Stimulated activated CD8-positive, alpha-beta memory T cell treated with anti-CD3 and anti-CD28 coated beads, Interleukin-12 subunit alpha, Interleukin-12 subunit beta, amount 100 ng/mL, for 4 hours (primary cell): ENCODE data around the gene CDK11A.
"Not testable (repeated sequence)": the region's sequence is repeated elsewhere in the genome, so short reads cannot be mapped to it uniquely, and the experiment has no call there.

Source experiments
- DNase-seq: peaks from one replicate; pipeline ENCODE4 v3.0.0-alpha.2; 2020; ENCODE audit warnings: low read depth

The CDK11A gene

DNA sequence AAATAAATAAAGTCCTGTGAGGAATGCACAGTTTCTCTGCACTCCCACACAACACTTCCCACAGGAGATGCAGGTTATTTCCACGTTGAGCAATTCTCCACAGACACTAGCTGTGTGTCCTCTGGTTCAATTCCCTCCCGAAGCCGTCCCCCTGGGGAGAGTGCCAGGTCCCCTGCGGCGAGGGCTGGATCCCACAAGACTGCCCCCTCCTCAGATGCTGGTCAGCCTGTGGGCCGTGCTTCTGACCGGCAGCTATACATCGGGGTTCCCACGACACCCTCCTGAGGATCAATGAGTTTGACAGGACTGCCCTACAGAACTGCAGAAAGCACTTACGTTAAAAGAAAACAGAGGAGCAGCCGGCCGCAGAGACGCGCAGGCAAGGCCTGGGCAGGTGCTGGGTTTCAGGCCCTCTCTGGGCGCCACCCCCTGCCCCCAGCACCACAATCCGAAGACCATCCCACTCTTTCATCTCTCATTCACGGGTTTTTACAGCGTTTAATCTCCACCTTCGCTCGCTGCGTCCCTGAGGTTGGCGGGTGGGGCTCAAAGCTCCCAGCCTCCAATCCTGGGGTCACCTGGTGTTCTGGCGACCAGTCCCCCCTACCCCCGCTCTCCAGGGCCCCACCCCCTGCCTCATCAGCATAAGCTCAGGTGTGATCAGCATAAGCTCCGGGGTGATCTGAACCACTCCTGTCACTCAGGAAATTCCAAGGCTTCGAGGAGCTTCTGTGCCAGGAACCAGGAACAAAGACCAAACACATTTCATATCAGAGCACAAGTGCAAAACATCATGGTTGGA lies 40.9 kb downstream of the CDK11A start:
- no peak for DNase-seq

DNA sequence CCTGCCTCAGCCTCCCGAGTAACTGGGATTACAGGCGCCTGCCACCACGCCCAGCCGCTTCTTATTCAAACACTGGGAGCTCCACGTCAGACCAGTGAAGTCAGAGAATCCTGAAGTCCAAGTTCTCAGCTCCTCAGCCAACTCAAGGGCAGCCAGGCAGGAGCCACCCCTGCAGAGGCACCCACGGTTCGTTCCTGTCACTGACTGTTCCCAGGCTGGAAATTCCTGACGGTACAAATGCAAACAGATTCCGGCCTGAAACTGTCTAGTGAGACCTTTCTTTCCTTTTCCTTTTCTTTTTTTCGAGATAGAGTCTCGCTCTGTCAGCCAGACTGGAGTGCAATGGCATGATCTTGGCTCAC lies 43.3 kb downstream of the CDK11A start:
- no peak for DNase-seq

DNA sequence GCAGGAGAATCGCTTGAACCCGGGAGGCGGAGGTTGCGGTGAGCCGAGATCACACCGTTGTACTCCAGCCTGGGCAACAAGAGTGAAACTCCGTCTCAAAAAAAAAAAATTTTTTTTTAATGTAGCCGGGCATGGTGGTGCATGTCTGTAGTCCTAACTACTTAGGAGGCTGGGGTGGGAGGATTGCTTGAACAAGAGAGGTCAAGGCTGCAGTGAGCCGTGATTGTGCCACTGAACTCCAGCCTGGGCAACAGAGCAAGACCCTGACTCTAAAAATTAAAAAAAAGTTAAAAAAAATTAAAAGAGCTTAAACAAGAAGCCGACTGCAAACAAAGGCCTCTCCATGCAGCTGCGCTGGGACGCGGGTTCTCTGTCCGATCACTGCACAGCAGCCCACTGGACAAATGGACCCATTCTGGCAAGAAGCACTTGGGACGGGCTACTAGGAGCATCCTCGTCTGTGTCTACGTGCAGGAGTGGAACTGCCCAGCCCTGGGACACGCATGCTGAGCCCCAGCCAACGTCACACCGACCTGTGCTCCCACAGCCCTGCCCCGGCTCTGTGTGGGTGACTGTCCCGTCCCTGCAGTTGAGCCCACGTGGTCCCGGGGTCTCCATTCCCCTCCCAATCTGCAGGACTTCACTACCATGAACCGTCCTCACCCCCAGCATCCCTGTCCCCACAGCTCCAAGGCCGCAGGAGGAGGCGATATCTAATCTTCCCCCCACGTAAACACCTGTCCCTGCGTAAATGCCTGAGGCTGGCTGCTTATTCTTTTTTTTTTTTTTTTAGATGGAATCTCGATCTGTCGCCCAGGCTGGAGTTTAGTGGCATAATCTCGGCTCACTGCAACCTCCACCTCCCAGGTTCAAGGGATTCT lies 43.9 kb downstream of the CDK11A start:
- DNase-seq, result no peak

DNA sequence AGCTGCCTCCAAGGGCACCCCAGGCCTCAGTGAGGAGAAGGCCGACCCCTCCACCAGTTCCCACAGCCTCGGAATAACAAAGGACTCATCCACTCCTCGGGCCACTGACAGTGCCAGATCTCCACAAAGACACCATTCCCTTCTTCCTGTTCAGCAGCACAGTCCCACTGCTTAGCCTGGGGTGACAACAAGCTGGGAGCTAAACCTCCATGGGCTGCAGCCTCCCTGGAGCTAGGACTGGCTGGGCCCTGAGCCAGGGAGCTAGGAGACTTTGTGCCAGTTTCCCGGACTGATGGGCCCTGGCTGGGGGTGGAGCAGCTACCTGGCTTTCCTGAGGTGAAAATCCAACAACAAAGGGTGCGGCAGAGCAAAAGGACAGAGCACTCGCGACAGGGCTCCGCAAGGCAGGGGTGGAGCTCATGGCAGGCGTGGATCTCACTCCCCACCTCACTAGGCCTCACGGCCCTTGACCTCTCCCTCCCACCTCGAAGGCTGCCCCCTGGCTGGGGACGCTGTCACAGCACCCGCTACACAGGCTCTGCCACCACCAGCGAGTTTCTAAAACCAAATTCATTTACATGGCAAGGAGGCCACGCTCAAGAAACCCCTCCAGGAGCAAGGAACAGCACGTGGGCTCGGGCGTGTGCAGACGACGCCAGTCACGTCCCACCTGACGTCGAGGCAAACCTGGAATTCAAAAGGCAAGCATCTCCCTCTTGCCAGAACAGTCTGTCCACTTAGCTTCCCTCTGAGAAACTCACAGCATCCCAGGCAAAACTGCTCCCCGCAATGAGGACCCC lies 45.4 kb downstream of the CDK11A start:
- no peak for DNase-seq

DNA sequence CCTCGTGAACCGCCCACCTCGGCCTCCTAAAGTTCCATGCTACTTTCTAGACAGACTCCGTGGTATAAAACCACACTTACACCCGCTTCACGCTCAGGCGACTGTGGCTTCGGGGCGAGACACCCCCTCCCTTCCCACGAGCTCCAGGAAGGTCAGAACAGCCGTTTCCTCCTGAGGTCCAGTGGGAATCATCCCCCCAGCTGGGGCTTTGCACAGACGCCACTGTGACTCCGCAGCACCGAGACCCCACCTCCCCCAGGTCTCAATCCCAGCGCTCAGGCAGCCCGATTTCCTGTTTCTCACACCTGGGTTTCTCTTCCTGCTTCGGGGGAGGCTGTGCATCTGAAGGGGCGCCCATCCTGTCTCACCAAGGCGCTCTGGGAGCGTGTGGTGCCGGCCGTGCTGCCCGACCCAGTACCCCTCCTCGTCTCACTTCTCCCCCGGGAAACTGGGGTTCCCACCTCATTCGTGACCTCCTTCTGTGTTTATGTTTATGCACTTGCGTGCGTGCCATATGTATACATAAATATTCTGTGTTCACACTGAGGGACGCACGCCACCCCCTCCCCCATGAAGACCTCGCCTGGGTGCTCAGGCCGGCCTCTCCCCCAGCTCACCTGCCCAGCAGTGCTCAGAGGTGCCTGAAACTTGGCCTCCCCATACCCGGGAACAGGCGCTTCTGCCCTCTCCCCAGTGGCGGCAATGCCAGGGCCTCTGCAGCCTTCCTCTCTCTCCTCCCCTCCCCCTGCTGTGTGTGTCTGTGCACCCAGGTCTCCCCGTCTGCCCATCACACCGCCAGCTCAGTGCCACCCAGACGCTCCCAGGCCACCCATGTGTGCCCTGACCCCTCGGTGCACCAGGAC lies 46.2 kb downstream of the CDK11A start:
- DNase-seq, result peak; percentile 22

DNA sequence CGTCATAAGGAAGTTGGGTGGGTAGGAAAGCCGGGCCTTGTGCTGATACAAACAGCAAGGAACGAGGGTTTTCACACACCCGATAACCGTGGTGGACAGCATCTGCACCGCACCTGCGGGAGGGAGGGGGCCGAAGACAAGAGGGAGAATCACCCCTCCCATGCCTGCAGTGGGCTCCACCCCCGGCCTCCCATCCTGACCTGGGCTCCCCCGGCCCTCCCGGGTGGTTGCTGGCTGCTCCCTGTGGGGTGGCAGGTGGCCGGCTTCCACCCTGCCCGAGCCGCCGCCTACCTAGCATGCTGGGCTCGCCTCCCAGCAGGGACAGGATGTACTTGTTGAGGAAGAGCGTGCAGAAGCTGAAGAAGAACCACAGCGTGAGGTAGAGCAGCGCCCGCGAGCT lies 48.1 kb downstream of the CDK11A start:
- DNase-seq, result not testable (repeated sequence)

DNA sequence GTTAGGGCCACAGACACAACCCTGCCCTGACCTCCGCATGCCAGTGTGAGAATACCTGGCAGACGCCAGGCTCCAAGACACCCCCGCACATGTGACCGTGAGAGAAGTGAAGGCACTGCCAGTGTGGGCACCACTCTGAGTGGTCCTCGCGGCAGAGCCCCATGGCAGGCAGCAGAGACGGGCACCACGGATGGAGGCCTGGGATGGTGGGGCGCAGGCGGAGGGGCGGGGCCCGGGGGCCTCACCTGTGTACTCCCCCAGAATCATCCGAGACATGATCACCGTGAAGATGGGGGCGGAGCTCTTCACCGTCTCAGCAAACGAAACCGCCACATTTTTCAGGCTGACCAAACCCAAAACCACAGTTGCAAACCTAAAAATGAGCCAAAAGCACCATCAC lies 48.9 kb downstream of the CDK11A start:
- not testable (repeated sequence) for DNase-seq

DNA sequence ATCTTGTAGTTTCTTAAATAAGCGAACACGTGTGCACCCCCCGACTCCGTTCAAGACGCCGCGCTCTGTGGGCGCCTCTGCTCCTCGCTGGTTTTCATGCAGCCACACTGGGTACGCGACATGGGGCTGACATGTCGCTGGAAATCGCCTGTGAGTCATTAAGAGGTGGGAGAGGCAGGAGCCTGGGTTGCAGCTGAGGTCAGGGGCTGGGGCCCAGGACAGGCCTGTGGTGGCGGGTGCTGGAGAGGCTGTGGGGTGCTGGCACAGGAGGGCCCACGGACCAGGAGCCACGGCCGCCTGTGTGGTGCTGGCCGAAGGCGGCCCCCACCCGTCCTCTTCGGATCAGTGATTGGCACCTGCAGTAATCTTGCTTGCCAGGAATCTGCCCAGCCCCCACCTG lies 49.4 kb downstream of the CDK11A start:
- not testable (repeated sequence) for DNase-seq

DNA sequence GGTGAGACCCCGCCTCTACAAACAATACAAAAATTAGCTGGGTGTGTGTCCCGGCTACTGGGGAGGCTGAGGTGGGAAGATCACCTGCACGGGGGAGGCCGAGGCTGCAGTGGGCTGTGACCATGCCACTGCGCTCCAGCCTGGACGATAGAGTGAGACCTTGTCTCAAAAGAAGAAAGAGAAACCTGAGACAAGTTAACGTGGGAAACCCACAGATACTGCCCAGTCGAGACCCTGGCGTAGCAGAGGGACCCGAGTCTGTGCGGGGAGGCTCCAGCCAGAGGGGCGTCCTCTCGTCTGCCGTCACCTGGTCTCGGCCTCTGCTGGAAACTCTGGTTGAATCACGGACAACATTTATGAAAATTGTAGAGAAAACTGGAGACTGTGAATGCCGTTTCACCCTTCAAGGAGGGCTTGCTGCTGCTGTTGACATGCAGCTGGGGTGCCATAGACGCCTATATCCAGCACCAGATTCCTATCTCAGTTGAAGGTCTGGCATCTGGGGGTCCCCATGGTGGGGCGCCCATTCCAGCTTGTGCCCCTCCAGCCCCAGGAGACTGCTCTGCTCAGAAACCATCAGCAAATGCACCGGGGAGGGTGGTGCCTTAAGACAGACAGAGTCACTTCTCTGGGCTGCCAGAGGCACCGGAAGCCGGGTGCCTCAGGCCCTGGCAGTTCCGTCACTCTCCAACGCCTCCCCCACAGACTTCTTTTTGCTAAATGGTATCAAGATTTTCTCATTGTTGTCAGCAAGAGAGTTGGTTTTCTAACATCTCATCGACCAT lies 51.8 kb downstream of the CDK11A start:
- no peak for DNase-seq

DNA sequence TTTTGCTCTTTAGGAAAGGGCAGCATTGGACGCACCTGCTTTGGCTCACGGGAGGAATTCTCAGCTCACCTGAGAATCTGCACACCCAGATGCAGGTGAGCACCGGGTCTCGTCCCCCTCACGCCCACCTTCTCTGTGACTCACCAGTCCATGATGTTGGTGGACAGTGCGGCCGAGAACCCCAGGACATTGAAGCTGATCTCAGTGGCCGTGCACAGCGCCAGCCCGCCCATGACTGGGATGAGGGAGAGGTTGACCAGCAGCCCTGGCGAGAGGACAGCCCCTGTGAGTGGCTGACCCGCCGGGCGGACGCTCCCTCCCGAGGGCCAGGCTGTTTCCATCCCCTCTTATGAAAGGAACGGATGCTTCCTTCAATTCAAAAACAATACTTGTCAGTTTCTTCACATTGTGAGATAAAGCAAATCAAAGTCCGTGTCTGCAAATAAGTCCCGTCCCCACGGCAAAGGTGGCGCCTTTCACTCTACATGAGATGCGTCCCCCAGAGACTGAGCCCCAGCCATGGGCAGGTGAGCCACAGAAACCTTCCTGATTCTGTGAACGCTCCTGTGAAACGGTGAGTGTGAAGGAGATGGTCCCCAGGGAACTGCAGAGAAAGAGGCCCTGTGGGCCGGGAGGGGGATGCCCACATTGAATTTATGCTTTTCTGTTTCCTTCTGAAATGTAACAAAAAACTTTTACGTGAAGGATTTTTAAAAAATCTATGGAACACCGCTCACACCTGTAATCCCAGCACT lies 52.6 kb downstream of the CDK11A start:
- DNase-seq, result no peak

DNA sequence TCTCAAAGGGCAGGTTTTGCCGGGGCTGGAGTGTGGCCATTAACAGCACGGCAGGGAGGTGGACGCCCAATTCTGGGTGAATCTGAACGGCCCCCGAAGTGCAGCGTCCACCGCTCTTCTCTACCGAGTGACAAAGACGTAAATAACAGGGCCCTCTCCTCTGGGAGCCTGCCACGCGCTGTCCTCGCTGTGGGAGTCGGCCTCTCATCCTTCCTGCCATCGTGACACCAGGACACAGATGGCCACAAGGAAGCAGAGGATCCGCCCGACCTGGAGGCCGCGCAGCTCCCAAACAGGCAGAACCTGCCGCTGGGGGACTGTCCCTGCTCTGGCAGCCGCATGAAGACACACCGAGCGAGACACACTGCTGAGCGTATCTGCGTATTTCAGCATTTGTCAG lies 53.3 kb downstream of the CDK11A start:
- no peak for DNase-seq

DNA sequence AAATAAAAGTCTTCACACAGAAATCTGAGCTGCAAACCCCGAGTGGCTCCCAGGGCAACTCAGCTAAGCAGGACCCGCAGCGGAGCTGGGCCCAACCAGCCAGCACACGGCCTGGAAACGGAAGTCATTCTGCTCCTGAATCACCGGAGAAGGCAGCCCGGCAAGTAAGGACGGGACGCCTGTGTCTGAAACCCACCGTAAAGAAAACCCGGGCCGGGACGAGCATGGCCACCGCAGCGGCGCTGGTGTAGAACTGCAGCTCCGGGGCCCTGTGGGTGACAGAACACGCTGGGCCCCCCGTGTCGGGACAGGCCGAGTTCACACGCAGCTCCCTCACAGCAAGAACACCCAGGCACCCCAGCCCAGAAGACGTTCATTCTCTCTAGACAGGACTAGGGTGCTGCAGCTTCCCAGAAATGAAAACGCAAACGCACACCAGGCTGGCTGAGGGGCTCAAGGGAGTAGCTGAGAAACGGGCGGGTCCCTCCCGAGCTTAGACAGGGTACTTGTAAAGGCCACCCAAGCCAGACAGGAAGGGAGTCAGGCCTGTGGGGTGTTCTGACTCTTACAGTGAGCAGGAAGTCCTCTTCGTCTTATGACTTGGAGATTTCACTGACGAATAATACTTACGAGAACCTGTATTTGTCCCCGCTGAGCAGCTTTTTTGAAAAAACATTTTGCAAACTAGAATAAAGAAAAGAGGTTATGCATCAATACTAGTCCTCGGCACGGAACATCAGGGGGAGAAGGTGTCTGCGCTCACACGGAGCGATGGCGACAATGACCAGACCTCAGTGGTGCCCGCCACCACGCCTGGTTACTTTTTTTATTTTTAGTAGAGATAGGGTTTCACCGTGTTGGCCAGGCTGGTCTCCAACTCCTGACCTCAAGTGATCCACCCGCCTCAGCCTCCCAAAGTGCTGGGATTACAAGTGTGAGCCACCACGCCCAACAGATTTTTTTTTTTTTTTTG lies 54.4 kb downstream of the CDK11A start:
- DNase-seq, result no peak

DNA sequence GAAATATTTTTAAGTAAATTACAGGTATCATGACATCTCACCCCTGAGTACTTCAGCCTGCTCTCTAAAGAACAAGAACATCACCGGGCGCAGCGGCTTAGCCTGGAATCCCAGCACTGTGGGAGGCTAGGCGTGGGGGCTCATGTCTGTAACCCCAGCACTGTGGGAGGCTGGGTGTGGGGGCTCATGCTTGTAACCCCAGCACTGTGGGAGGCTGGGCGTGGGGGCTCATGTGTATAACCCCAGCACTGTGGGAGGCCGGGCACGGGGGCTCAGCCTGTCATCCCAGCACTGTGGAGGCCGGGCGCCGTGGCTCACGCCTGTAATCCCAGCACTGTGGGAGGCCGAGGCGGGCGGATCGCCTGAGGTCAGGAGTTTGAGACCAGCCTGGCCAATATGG lies 57.6 kb downstream of the CDK11A start:
- DNase-seq, result no peak

DNA sequence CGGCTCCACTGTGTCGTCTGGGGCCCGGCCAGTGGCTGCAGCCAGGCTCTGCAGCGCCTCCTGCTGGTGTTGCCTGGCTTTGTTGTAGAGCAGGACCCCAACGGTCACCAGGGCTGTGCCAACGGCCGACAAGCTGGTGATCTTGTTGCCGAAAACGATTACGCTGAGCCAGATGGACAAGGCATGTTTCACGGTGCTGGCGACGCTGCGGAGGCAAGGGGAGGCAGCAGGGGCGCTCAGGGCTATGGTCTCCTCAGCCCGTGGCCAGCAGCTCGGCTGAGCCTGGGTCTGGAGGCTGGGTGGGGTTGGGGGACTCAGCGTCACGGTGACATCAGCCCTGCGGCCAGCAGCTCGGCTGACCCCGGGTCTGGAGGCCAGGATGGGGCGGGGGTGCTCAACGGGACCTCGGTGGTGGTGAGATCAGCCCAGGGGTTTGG lies 58.3 kb downstream of the CDK11A start:
- DNase-seq, result no peak

DNA sequence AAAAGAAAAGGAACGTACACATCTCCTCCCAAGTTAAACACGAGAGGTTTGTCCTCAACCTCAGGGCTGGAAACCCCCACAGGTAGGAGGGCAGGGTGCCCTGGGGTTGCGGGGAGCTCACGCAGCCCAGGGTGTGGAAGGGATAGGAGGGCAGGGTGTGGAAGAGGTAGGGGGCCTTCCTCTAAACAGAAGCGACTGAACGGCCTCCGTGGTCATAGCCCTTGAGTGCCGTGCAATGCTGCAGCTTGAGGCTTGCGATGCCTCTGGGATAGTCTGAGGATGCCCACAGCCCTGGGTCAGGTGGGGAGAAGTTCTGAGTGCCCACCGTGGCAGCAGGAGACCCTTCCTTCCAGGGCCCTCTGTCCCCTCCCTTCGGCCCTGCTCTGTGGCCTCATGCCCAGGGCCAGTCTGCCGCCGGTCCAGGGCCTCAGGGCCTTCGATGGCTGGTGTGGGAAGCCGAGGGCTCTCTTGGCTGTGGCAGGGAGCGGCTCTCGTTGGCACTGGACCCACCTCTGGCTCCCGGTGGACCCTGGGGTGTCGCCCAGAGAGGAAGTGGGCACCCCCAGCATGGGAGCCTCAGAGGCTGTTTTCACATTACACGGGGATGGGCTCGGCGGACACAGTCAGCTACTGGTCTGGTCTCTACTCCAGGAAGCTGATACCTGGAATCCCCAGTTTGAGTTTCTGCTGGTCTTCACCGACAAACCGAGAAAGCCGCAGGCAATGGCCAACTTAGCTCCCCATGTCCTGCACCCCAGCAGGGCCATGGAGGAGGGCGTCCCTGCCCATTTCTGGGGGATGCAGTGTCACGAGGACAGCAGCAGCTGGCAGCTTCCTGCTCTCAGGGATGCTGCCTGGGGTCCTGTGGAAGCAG lies 59.0 kb downstream of the CDK11A start:
- no peak for DNase-seq

DNA sequence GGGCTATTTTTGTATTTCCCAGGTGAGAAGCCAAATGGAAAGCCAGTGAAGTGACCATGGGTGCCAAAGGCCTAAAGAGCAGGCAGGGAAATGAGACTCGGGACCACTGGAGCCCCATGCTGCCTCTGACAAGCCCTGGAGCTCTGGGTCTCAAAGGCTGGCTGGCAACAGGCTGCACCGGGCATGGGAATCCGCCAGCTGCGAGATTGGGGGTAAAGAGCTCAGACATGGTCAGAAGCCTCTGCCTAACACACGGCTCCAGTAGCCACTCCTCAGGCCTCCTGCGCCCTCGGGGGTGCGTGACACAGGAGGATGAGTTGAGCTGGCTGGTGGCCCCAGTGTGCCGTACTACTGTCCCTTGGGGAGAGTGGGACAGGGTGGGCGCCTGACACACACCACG lies 59.8 kb downstream of the CDK11A start:
- not testable (repeated sequence) for DNase-seq

DNA sequence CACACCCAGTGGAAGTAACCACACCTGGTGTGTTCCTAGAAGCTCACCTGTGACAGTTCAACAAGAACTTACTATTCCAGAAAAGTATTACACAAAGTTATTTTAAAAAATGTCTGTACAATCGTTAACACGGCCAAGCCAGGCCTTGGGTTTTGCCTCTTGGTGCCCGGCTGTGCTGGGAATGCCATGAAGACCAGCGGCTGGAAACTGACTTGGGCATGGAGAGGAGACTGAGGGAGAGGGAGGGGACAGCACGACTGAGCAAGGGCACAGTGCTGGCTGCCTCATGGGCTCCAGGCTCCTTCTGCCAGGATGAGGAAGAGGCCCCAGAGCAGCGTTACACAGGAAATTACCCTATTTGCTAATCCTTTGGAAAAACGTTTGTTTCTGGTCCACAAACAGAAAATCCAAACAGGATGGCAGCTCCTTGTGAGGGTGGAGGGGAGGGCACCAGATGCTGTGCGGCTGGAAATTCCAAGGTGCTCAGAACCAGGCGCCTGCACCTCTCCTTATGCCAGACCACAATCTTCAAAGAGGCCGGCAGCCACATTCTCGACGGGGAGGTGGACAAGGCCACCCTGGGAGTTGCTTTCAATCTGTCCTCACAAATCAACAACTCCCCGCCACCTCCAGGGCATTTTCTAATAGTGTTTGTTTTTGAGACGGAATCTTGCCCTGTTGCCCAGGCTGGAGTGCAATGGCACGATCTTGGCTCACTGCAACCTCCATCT lies 61.2 kb downstream of the CDK11A start:
- not testable (repeated sequence) for DNase-seq
